MM.1S (cell line): ENCODE results near the gene TENM4.

ENCODE experiments used
- EZH2 ChIP-seq: fragments of 300-600 bp; sonication (generic); optimal IDR thresholded peaks from 2 replicates; pipeline ENCODE3; 2017; ENCODE audit warnings: low read depth, mild to moderate bottlenecking, antibody characterized with exemption, low read length, mixed read lengths
- TF ChIP-seq, protein P1 (sequence below): fragments of 300-600 bp; sonication (generic); IDR thresholded peaks from 2 replicates; pipeline ENCODE4 v1.5.1; 2016; ENCODE audit warnings: antibody characterized with exemption, low read length, mixed read lengths

DNA sequence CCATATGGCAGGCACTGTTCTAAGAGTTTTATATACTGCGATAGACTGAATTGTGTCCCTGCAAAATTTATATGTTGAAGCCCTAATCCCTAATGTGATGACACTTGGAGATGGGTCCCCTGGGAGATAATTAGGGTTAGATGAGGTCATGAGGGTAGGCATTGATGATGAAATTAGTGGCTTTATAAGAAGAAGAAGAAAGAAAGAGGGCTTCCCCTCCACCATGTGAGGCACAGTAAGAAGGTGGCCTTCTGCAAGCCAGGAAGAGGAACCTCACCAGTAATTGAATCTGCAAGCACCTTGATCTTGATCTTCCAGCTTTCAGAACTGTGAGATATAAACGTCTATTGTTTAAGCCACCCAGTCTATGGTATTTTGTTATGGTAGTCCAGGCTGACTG is 46.6 kb upstream of the TENM4 start:
- TF ChIP-seq, protein P1, sequence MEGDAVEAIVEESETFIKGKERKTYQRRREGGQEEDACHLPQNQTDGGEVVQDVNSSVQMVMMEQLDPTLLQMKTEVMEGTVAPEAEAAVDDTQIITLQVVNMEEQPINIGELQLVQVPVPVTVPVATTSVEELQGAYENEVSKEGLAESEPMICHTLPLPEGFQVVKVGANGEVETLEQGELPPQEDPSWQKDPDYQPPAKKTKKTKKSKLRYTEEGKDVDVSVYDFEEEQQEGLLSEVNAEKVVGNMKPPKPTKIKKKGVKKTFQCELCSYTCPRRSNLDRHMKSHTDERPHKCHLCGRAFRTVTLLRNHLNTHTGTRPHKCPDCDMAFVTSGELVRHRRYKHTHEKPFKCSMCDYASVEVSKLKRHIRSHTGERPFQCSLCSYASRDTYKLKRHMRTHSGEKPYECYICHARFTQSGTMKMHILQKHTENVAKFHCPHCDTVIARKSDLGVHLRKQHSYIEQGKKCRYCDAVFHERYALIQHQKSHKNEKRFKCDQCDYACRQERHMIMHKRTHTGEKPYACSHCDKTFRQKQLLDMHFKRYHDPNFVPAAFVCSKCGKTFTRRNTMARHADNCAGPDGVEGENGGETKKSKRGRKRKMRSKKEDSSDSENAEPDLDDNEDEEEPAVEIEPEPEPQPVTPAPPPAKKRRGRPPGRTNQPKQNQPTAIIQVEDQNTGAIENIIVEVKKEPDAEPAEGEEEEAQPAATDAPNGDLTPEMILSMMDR, result no peak
- no peak for TF ChIP-seq EZH2
